Kidney (tissue), 14 donors: ENCODE results near the gene NR6A1. TPM values are rescaled to one million over a fixed set of nuclear protein-coding genes. Genes with fewer than 3 reads are reported as not detected.

Source experiments
- DNase-seq, 5 donors: peaks; one replicate each; pipeline ENCODE4 v3.0.0-alpha.2; 2013 to 2020
- FAIRE-seq: peaks from 2 replicates; lab custom pipeline; 2012; peaks lifted over from hg19 to GRCh38; lab: Jason Lieb, UNC
- H3K27ac ChIP-seq, 2 donors: one replicate each; pipeline ENCODE4 v1.7.0; 2013; ENCODE audit warnings: low read depth in 2 of 2, low read length in 2 of 2, inconsistent platforms in 1 of 2
- H3K27me3 ChIP-seq: one replicate; pipeline ENCODE4 v1.7.1; 2013; ENCODE audit warnings: low read length, inconsistent platforms; ENCODE audit not compliant: control insufficient read depth, insufficient read depth
- H3K36me3 ChIP-seq, 3 donors: one replicate each; pipeline versions ENCODE4 v1.7.0 to v1.7.1; 2013; ENCODE audit warnings: low read length in 3 of 3, control low read depth in 1 of 3, inconsistent platforms in 1 of 3; ENCODE audit not compliant: insufficient read depth in 3 of 3, control insufficient read depth in 2 of 3
- H3K4me1 ChIP-seq, 3 donors: one replicate each; pipeline versions ENCODE4 v1.7.0 to v1.7.1; 2013; ENCODE audit warnings: low read length in 3 of 3, inconsistent platforms in 1 of 3, low read depth in 1 of 3; ENCODE audit not compliant: control insufficient read depth in 2 of 3, insufficient read depth in 2 of 3
- H3K4me3 ChIP-seq, 3 donors: one replicate each; pipeline versions ENCODE4 v1.7.0 to v1.8.1; 2013; ENCODE audit warnings: low read length in 3 of 3, control low read depth in 1 of 3, inconsistent platforms in 1 of 3
- H3K9ac ChIP-seq, 3 donors: one replicate each; pipeline versions ENCODE4 v1.7.0 to v1.7.1; 2013; ENCODE audit warnings: low read length in 3 of 3, control low read depth in 1 of 3, inconsistent platforms in 1 of 3
- H3K9me3 ChIP-seq, 3 donors: one replicate each; pipeline versions ENCODE4 v1.7.0 to v1.7.1; 2013; ENCODE audit warnings: low read length in 3 of 3, control low read depth in 1 of 3, inconsistent platforms in 1 of 3; ENCODE audit not compliant: control insufficient read depth in 2 of 3, insufficient read depth in 1 of 3
- intact Hi-C: fragments of 100-400 bp; cut with DNase I; formaldehyde crosslinking; loops from one replicate; pipeline ENCODE4 v1.11.1; 2022
- polyA plus RNA-seq: library from polyadenylated mRNA; stranded (reverse); fragments of 350-450 nt; fragmentation: Illumina TruSeq; extraction: RNeasy Lipid Tissue Mini Kit (QIAGEN cat#74804); gene quantifications from one replicate; pipeline ENCODE4 v1.2.3, GENCODE V29; 2014; ENCODE audit warnings: low read depth, low replicate concordance; ENCODE audit not compliant: insufficient read depth
- total RNA-seq: library from RNA; stranded (reverse); fragmentation: NEBNext Ultra II Directional; extraction: Animal tissue kit (Norgen Biotek cat#: 25700); gene quantifications from one replicate; pipeline ENCODE4 v1.2.1, GENCODE V29; 2021
- TF ChIP-seq, protein P1 (sequence below): IDR thresholded peaks from 3 replicates; pipeline ENCODE4 v1.5.1; 2012; ENCODE audit warnings: mild to moderate bottlenecking, moderate library complexity, borderline replicate concordance; ENCODE audit not compliant: insufficient read depth; ENCODE audit errors: extremely low read depth
- donor health status: control.
- donor health status: control.
- donor health status: control.
- donor health status: control.
- donor health status: control.
- donor health status: DM: yes; HTN: yes; CAD: no.
- donor health status: Normal renal cell carcinoma (clear cell type).

Gene NR6A1
- total and polyA plus RNA-seq, 2 donors from 2014 or later = 1.2 to 3.5 TPM

DNA sequence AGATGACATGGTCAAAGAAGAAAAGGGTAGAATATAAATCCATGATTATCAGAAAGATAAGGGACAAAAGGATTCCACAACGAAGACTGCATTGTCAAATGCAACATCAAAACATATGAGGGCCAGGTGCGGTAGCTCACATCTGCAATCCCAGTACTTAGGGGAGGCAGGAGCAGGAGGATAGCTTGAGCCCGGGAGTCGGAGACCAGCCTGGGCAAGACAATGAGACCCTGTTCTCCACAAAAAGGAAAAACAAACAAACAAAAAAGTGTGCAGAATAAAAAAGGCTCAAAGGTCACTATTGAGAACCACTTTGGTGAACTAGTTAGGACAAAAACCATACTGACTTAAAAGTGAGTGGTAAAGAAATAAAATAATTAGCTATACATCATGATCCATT is 203.7 kb downstream of the NR6A1 start:
- DNase-seq (no peak), FAIRE-seq (no peak)
- Histone ChIP-seq H3K27me3 (no peaks in the 10 kb centered on the region), H3K36me3 (no peaks in the 10 kb centered on the region), H3K9ac (no peak overlapping the region), H3K27ac (no peak overlapping the region), H3K4me3 (no peak overlapping the region), H3K4me1 (peaks cover 0 to 6% (median 2%) of the 10 kb centered on the region in 3 donors), H3K9me3 (no peaks in the 10 kb centered on the region)
- intact Hi-C loops = no loop called here
- TF ChIP-seq, protein P1, sequence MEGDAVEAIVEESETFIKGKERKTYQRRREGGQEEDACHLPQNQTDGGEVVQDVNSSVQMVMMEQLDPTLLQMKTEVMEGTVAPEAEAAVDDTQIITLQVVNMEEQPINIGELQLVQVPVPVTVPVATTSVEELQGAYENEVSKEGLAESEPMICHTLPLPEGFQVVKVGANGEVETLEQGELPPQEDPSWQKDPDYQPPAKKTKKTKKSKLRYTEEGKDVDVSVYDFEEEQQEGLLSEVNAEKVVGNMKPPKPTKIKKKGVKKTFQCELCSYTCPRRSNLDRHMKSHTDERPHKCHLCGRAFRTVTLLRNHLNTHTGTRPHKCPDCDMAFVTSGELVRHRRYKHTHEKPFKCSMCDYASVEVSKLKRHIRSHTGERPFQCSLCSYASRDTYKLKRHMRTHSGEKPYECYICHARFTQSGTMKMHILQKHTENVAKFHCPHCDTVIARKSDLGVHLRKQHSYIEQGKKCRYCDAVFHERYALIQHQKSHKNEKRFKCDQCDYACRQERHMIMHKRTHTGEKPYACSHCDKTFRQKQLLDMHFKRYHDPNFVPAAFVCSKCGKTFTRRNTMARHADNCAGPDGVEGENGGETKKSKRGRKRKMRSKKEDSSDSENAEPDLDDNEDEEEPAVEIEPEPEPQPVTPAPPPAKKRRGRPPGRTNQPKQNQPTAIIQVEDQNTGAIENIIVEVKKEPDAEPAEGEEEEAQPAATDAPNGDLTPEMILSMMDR = no peak

DNA sequence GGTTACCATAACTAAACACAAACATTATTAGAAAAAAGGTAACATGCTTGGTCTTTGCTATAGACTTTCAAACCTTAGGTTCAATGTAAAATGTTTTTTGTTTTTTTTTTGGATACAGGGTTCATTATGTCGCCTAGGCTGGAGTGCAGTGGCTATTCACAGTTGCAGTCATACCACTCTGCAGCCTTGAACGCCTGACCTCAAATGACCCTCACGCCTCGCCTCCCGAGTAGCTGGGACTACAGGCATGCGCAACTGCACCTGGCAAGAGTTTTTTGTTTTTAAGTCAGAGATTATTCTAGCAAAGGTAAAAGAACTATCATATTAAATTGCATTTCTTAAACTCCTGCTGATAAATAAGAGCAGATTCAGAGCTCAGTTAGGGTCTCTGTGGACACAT is 208.8 kb downstream of the NR6A1 start:
- Histone ChIP-seq H3K9me3 (no peaks in the 10 kb centered on the region), H3K4me3 (no peak overlapping the region), H3K36me3 (no peaks in the 10 kb centered on the region), H3K27ac (no peak overlapping the region), H3K27me3 (no peaks in the 10 kb centered on the region), H3K9ac (no peak overlapping the region), H3K4me1 (peaks cover 0 to 9% (median 0%) of the 10 kb centered on the region in 3 donors)
- DNase-seq (peak in 2 of 5 donors; percentile 15 to 16), FAIRE-seq (no peak)
- intact Hi-C loops = no loop called here
- TF ChIP-seq, protein P1 = no peak

DNA sequence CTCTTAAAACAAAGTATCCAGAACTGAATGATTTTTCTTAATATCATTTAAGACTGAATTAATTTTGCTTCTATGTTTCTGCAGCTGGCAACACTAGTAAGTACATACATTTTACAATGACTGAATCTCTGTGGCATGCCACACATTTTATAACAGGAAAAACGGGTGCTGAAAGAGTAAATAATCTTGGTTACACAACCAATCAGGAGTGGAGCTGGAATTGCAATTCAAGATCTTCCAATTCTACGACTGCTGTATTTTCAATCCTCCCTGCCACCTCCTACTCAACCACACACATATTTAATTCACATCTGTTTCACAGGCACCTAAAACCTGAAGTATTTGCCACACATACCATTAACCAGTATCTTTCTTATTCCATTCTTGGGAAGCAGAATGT is 211.2 kb downstream of the NR6A1 start:
- Histone ChIP-seq H3K4me1 (peaks cover 0 to 9% (median 0%) of the 10 kb centered on the region in 3 donors), H3K9me3 (no peaks in the 10 kb centered on the region), H3K27me3 (no peaks in the 10 kb centered on the region), H3K9ac (no peak overlapping the region), H3K36me3 (no peaks in the 10 kb centered on the region), H3K27ac (no peak overlapping the region), H3K4me3 (no peak overlapping the region)
- TF ChIP-seq, protein P1 = no peak
- no peak for FAIRE-seq
- DNase-seq = peak in 1 of 5 donors; percentile 8
- intact Hi-C loops = no loop called here
